NCI-H1417 (cell line): ENCODE data around the gene LRRC63.
A peak's percentile ranks its signal among the peaks of the same experiment; 100 is the strongest.
"Not testable (repeated sequence)": the region's sequence is repeated elsewhere in the genome, so short reads cannot be mapped to it uniquely, and the experiment has no call there.

Experiments used
- DNase-seq, 3 experiments: peaks; one replicate each; lab custom pipeline; 2025; lab: John Stamatoyannopoulos, UW

Gene LRRC63

DNA sequence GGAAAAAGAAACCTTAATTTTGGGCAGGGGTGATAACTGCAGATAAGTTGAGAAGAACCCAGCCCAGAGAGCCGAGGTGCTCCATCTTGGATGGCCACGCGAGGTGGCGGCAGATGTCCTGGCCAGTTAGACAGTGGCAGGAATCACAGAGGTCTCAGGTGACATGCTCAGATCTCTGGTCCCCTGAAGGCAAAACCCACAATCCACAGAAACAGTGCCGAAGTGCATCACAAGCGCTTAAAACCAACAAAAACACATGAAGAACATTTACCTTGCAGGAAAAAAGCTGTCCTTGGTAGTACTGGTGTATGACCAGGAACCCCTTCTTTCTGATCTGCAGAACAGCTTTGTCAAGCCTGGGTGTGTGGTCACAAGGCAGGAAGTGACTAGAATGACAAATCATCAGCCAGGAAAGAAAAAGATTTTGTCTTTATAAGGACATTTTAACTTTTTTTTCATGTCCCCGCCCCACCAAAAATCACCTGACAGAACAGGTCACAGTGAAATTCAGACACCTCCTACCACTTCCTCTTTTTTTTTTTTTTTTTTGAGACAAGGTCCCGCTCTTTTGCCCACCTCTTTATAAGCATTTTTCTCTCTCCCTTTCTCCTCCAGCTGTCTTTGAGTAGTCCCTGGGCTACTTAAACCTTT is 29.8 kb upstream of the LRRC63 start, which contains the start of gene LCP1:
LCP1 (minus strand) TSS at position 338 of the 651 bp plus-strand sequence. CDS start 22,515 bp downstream, outside the sequence.
- DNase-seq = no peak

DNA sequence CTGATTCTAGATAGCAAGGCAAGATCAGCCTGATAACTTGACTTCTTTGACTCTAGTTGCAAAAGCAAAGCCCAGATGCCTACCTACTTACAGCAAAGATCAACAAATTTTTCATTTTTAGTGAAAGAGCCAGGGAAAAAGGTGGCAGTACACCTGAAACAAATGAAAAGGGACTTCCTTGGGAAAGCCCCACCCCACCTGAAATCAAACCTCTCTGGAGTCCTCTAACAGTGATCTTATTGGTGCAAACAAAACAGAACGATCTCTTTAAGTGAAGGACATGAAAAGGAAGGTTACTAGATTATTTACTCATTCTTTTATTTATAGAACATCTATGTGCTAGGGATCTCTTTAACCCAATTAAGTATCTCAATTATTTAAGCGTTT is 29.2 kb upstream of the LRRC63 start:
- DNase-seq = peak in 1 of 3 experiments; percentile 37

DNA sequence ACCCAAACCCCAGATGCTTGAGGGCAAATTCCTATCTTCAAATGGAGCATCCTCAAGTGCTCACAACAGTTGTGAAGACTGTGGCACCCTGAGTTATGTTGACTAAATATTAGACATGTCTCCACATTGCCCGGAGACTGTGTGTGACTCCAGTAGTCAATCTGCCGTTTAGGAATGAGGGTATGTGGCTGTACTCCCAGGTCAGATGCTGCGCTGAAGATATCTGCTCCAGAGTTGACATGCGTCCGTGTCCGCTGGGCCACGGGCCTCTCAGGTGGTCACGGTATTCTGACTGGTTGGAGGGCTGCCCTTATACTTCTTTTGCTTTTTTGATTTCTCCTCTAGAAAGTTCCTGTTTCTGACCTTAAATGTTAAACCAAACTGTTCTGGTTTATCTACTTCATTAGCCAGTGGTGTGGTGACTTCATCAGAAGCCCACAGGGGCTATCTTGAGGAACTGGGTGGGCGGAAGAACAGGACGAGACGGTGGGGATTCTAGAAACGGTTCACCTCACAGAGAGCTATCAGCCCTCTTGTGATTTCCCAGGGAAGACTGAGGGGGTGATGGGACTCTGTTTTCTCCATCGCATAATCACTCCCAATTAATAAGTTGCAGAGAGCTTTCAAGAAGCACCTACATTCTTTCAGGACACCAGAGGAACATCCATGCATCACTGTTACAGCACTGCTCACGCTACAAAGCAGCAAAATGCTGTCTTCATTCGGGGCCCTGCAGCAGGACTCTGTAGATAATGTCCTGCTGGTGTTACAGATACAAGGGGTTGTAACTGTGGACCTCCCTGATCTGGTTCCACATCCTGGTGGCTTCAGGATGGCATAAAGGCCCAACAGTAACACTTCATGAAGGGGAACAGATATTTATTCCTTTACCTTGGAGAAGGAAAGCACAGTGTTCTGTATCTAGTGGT is 28.4 kb upstream of the LRRC63 start:
- DNase-seq = no peak

DNA sequence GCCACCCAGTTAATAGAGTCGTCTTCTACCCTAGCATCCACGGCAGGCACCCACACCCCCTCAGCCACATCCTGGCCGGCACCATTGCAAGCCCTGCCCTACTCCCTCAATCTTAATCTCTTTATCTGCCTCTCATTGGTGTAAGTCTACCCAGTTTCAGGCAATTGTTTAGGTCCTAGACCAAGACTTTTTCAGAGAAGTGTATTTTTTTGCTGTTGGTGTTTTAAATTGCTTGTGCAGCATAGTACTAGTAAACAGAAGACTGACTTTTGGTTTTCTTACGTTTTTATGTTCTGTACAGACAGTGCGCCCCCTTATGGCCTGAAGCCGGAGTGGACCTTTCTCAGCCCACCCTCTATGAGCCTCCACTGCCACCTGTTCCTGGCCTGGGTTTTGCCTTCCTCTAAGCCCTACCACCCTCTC is 27.4 kb upstream of the LRRC63 start:
- DNase-seq = no peak

DNA sequence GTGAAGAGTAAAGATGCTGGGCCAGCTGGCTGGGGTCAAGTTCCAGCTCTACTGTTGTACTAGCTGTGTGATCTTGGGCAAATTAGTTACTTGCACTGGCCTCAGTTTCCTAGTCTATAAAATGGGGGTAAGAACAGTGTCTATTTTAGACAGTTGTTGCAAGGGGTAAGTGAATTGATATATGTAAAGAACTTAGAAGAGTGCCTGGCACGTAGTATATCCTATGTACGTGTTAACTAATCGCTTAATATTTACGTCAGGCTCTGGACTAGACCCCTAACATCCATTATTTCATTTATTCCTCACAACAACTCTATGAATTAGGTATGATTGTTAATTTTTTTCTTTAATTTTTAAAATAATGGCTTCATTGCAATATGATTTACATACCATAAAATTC is 26.1 kb upstream of the LRRC63 start:
- no peak for DNase-seq

DNA sequence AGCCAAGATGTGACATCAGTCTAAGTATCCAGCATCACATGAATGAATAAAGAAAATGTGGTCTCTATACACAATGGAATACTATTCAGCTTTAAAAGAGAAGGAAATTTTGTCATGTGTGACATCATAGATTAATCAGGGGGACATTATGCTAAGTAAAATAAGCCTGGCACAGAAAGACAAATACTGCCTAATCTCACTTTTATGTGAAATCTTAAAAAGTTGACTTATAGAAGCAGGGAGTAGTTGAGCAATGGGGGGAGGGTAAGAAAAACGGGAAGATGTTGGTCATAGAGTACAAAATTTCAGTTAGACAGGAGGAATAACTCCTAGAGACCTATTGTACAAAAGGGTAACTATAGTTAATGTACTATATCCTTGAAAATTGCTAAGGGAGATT is 19.3 kb upstream of the LRRC63 start:
- DNase-seq = no peak

DNA sequence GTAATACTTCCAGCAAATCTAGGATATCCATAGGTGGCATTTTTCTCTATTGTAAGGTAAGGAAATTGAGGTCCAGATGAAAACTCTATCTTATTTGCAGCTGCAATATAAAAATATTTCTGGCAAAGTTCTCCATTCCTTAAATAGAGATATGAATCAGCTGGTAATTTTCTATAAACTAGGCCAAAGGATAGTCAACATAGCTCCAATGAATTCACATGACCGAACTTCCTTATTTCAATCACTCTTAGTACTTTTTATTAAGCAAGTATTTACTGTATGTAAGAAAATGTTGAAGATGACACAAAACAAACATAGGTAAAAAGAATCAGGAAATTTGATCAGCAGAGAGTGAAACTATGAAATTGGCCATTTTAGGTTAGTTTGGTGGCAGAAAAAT is 16.7 kb upstream of the LRRC63 start:
- no peak for DNase-seq

DNA sequence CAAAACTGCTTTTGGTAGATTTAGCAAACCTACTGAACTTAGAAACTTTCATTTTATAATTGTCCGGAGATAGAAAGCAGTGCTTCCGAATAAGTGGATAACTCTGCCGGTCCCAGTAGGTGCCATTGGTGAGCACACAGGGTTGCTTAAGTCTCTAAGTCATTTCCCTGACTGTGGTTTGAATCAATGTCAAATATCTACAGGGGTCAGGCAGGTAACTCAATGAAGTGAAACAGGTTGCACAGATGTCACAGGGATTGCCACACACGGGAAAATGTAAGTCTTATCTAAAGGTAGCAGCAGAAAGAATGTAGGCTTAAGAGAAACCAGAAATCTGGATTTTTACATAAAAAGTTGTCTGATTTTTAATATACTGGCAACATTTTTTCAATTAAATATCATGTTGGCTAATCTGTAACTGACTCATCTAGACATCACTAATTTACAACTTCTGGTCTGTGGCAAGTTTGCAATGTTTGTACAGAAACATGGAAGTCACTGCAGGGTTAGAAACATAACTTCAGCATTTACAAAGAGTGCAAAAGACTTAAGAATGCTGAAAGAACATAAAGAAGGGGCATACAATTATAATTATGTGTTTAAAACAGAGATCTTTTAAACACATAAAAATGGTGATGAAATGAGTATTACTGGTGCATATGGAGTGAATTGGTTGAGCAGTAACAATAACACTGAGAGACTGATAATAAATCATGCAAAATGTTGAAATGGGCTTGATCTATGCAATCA is 14.3 kb upstream of the LRRC63 start:
- no peak for DNase-seq

DNA sequence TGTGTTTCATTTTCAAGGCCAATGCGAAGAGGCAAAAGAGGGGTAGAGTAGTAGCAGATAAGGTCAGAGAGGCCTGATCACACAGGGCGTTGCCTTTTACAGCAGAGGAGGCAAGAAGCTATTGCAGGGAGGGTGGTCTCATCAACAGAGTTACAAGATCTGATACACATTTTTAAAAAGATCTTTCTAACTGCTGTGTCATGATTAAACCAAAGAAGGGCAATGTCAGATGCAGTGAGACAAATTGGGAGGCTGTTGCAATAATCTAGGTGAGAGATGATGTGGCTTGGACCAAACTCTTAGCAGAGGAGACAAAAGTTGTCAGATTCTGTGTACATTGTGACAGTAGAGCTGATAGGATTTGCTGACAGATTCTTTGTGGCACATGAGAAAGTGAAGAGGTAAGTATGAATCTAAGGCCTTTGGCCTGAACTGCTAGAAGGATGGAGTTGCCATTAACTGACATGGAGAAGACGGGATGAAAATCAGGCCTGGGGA is 13.0 kb upstream of the LRRC63 start:
- no peak for DNase-seq

DNA sequence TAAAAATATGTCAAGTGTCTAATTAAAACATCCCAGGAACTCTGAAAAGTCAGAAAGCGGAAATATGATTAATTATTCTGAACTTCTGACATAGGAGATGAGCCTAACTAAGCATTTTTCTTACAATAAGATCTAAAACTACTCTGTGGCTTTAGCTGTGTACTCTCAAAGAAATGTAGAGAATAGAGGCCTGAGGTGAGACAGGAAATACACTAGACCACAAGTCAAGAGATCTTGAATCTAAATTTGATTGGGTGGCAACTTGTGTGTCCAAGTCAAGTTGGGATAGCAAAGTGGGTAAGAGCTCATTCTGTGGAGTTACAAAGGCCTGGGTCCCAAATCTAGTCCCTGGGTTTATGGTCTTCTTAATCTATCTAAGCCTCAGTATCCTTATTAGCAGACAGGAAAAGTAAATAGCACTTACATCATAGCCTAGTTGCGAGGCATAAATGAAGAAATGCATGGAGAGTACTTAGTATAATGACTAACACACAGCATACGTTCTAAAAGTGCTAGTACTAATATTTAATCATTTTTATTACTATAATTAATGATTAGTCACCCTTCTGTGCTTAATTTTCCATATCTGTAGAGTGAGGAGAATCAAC is 9.4 kb upstream of the LRRC63 start:
- no peak for DNase-seq

DNA sequence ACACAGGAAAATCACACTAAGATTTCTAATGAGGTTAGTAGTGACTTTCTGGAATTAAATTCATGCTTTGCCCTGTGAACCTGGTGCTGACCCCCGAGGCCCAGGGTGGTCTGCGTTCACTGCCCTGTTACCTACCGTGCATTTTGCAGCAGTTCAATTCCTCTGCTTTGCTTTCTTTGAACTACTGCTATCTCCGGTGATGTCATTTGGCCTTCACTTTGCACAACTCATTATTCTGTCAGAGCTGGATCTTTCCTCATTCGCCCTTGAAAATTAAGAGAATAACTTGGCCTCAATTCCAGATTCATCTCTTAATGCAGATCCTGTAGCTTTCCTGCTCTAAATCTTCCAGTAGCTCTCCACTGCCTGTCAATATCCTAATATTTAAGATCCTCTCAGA is 8.8 kb upstream of the LRRC63 start:
- no peak for DNase-seq

DNA sequence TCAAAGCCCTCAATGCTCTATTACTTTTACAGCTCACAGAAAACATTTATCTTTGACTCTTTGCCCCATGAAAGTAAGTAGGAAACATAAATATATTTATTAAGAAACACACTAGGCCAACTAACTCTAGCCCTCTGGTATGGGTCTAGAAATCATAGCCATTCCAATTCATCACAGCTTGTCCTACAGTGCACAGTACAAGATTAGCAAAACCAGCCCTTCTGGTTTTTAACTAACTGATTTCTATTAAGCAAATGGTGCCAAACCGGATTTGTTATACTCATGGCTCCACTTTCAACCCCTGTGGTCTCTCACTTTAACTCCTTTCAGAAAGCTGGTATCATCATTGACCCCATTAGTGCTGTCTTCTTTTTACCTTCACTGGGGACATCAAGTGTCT is 5.6 kb upstream of the LRRC63 start:
- DNase-seq = no peak

DNA sequence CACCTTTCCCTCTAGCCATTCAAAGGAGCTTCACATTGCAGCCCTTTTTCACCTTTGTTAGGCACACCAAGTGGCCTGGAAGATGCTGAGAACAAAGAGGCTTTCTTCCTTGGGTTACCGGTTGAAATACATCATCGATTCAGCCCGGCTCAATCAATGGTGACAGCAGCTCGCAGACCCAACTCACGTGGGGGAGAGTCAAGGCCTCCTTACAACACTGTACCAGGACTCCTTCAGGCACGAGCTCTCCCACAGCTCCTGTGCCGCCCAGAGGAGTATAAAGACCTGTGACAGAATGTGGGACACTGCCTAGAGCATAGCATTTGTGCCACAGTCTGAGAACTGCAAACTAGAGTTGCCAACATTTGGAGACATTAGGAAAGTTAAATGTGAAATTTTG is 3.9 kb upstream of the LRRC63 start:
- DNase-seq = no peak

DNA sequence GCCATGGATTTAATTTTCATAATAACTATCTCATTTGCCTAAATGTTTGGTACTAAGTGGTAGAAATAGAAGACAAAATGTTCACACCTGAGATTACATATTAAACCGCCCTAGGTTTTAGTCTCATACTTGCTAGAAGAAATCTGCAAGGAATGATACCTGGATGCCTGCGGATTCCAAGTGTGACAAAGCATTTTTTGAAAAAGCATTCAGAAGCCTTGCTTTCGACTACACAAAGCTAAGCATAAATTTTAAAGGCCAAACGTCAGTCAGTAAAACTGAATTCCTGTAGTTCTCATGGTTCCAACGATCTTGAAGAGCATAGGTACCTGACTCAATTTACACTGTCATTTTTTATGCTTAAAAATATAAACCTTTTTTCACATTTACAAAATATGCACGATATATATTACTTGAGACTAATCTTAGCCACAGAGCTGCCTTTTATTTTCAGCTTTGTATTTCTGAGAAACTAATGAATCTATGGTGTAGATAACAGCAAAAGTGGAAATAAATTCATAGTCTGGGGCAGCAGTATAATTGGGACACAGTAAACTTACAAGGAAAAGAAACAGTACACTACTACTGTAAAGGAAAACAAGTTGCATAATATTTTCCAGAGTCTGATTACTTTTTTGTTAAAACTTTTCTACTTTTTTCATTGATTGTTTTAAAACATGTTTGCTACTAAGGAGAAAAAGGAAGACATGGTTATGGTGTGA is 1.2 kb upstream of the LRRC63 start:
- DNase-seq = no peak

DNA sequence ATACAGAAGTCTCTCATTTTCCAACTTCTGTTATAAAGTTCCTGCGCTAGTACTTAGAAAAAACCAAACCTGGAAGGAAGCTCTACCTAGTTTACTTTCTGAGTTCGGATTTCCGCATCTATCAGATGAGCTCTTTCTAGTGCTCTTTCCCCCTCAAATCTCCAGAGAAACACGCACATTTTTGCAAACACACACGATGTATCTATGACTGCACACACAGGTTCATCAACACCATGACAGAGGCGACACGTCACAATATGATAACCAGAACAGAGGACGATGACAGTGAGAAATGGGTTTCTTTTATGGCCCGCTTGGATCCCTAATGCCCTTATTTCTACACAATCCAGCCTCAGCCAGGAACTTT is 629 bp upstream of the LRRC63 start:
- peak in 2 of 3 experiments; percentile 68 to 73 for DNase-seq

DNA sequence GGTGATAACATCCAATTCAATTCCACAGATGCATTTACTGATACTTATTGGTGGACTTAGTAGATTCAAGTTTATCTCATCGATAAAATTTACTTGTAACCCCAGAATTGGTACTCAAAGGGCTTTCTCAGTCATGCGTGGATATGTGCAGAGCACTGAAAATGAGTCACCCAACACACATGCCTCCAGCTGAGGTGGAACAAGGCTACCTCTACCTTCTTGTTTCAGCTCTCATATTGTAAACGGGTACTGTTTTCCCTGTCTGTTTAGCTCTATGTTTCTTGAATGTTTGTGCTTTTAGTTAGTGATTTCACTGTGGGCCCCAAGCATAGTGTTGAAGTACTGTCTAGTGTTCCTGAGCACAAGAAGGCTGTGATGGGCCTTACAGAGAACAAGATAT is 1.5 kb downstream of the LRRC63 start:
- DNase-seq = peak in 1 of 3 experiments; percentile 21

DNA sequence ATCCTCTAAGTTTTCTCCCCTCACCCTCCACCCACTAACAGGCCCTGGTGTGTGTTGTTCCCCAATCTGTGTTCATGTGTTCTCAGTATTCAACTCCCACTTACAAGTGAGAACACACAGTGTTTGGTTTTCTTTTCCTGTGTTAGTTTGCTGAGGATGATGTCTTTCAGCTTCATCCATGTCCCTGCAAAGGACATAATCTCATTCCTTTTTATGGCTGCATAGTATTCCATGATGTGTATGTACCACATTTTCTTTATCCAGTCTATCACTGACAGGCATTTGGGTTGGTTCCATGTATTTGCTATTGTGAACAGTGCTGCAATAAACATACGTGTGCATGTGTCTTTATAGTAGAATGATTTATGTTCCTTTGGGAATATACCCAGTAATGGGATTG is 3.0 kb downstream of the LRRC63 start:
- not testable (repeated sequence) for DNase-seq

DNA sequence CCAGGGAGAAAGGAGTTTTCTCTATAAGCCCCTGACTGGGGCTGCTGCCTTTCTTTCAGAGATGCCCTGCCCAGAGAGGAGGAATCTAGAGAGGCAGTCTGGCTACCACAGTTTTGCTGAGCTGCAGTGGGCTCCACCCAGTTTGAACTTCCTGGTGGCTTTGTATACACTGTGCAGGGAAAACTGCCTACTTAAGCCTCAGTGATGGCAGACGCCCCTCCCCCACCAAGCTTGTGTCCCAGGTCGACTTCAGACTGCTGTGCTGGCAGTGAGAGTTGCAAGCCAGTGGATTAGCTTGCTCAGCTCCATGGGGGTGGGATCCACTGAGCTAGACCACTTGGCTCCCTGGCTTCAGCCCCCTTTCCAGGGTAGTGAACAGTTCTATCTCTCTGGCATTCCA is 8.5 kb downstream of the LRRC63 start:
- peak in 1 of 3 experiments; percentile 13 for DNase-seq

DNA sequence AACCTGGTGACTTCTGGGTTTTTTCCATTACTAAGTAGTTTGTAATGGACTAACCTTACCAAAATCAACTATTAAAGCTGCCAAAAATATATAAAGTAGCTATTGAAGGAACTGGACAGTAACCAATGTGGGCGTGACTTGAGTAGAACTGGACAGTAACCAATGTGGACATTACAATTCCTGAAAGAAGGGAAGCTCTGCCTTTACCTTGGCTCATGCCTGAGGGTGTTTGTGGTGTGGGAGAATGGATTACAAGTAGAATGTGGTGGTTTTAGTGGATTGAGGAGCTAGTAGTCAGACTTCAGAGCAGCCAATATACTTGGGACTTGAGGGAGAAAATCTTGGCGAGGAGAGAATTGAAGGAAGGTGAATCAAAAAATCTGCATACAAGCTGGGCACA is 17.5 kb downstream of the LRRC63 start:
- DNase-seq = no peak

DNA sequence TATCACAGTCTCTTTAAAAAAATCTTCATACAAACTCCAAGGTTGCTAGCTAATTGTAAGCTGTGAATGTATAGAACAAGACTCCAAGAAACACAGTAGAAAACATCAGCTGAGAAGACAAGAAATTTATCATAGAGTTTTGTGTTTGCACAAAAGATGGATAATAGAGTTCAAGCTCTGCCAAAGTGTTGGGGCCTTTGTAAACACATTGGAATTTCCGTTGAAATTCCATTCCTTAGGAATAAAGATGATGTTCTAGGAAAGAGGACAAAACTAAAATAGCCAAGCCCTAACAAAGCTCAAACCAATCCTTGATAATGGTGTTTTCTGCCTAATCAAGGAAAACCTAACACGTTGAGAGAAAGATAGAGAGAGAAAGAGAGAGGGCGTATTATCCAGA is 20.6 kb downstream of the LRRC63 start:
- no peak for DNase-seq

DNA sequence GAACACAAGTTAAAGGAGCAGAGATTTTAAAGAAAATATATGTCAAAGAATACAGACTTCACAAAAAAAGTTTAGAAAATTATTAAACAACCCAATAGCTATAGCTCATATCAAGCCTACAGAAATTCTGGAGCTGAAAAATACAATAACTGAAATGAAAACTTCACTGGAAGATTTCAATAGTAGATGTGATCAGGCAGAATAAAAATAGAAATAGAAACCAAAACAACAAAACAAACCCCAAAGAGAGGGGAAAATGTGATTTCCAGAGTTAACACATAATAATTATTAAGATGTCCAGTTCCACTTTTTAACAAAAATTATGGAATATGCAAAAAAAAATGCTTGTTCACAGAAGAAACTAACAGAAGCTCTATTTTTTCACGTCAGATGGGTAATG is 23.6 kb downstream of the LRRC63 start:
- DNase-seq = peak in 1 of 3 experiments; percentile 1
